ENCODE results near the gene TMEM209. TPM values are rescaled to one million over a fixed set of nuclear protein-coding genes. Genes with fewer than 3 reads are reported as not detected.

The TMEM209 gene
- total RNA-seq, 4 donors from 2014 or later, result 9.0 to 13.4 (median 10.4) TPM

DNA sequence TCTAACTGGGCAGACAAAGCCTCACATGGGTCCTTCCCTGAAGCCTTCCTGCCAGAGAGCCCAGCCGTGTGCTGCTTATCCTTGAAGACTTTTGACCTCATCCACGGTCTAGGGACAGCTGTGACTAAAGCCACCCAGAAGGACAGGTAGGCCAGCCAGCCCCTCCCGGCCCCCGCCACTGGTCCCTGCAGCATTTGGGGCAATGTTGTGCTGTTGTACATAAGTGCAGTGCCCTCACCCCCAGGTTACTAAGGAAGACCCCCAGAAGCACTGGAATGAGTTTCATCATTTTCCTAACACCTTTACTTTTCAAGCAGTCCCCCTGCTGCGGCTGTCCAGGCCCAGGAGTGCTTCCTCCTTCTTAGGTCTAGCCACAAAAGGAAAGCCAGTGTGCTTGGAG lies 43.0 kb downstream of the TMEM209 start:
- TF ChIP-seq, protein P1, sequence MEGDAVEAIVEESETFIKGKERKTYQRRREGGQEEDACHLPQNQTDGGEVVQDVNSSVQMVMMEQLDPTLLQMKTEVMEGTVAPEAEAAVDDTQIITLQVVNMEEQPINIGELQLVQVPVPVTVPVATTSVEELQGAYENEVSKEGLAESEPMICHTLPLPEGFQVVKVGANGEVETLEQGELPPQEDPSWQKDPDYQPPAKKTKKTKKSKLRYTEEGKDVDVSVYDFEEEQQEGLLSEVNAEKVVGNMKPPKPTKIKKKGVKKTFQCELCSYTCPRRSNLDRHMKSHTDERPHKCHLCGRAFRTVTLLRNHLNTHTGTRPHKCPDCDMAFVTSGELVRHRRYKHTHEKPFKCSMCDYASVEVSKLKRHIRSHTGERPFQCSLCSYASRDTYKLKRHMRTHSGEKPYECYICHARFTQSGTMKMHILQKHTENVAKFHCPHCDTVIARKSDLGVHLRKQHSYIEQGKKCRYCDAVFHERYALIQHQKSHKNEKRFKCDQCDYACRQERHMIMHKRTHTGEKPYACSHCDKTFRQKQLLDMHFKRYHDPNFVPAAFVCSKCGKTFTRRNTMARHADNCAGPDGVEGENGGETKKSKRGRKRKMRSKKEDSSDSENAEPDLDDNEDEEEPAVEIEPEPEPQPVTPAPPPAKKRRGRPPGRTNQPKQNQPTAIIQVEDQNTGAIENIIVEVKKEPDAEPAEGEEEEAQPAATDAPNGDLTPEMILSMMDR (IDR thresholded peaks at IDR 0.05; ENCODE audit: low read depth), result no peak

DNA sequence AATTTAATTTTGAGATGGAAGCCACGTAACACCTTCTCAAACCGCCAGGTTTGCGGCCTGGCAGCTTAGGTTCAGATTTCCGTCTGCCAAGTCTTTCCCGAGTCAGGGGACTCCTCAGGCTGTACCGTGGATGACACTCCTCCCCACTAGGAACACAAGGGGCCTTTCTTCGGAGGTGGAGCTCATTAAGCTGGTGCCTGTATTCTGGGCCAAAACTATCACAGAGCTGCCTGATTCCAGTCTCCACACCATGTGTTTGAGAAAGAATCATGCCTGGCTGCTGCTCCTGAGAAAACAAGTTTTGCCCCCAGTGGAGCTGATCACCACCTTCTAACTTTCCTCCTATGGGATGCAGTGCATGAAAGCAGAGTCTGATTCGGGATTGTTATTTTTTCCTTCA lies 44.8 kb downstream of the TMEM209 start:
- TF ChIP-seq, protein P1 (IDR thresholded peaks at IDR 0.05; ENCODE audit: low read depth), result no peak

DNA sequence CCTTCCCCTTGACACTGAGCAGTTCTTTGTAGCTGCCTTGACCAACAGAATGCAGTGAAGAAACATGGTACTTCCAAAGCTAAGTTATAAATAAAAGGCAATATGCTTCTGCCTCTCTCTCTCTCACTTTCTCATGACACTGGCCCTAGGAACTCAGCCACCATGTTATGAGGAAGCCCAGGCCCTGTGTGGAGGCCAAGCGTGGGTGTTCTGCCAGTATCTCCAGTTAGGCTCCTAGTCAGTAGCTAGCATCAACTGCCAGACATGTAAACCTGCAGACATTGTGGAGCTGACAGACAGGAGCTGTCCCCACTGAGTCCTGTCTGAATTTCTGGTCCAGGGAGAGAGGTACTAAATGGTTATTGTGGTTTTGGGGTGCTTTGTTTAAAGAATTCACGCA lies 45.2 kb downstream of the TMEM209 start:
- TF ChIP-seq, protein P1 (IDR thresholded peaks at IDR 0.05; ENCODE audit: low read depth), result no peak

DNA sequence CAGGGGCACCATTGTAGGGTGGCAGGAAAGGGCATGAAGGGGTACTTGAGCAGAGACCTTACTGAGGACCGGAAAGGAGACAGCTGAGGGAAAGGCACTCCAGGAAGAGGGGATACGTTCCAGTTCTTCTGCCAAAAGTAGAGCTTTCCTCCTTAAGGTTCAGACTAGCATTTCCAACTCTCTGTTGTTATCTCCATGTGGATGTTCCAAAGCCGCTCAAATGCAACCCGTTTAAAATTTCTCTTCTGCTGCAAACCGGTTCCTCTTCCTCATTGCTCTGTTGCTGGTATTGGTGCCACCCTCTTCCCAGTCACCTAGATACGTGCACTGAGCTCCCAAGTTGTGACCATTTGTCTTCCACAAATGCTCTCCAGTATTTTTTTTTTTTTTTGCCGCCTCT lies 47.5 kb downstream of the TMEM209 start:
- TF ChIP-seq, protein P1 (IDR thresholded peaks at IDR 0.05; ENCODE audit: low read depth), result no peak

DNA sequence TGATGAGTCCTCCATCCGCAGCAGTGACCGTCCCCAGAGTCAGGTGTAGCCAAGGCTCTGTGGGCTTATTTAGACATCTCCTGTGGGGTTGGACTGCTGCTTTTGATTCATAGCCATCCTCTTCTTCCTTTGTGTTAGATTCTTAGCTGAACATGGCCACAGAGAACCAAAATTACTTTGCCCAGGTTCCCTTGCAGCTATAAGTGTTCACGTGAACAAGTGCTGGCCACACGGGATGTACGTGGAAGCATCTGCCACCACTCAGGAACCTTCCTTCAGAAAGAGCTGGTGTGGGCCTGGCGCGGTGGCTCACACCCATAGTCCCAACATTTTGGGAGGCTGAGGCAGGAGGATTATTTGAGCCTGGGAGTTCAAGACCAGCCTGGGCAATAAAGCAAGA lies 49.1 kb downstream of the TMEM209 start:
- TF ChIP-seq, protein P1 (IDR thresholded peaks at IDR 0.05; ENCODE audit: low read depth), result no peak

DNA sequence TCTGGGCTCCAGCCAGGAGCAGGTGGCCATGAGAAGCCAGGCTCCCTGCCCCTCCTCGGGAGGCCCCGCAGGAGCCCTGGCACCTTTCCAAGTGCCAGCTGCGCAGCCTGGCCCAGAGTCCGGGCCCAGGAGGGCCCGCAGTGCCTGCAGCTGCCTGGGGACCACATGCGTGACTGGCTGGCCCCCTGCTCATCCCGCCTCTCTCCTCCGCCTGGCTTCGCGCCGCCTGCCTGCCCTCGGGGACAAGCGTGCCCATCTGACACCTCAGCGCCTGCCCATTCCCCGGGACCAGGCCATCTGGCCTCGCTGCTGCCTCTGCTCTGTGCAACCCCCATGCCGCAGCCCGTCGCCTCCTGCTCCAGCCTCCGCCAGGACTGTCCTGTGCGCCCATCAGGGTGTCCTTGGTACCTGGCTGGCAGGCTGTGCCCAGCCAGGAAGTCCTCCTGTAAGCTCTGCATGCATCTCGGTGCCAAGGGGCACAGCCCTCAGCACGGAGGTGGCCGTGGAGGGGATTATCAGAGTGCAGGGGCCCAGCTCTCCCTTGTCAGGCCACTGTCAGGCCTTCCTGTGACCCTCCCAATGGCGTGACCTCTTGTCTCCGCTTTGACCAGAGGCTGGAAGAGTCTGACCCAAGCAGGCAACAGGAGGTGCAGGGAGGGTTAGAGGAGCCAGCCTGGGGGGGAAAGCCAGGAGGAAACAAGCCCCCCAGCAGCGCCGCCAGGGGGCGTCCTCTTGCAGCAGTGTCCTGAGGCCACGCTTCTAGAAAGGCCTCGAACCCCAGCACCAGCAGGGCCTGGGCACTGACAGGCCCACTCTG lies 50.5 kb downstream of the TMEM209 start:
- TF ChIP-seq, protein P1 (IDR thresholded peaks at IDR 0.05; ENCODE audit: low read depth), result no peak

DNA sequence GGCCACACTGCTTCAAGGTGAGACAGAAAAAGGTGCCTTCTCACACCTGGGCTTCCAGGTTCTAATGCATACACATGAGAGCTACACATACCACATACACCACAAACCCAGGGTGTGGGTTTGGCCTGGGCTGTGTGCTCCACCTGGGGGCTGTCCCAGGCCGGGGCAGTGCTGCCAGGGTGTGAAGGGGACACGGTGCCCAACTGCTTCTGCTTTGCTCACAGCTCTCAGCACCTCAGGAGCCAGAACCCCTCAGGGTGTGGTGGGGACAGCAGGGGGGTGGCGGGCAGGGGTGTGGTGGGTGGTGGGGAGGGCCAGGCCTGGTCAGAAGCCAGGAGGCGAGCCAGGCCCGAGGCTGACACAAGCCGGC lies 51.1 kb downstream of the TMEM209 start:
- TF ChIP-seq, protein P1 (IDR thresholded peaks at IDR 0.05; ENCODE audit: low read depth), result no peak
